ENCODE data around the gene DZIP1L.

The DZIP1L gene

GRCh38 chr3:138127636-138128365 lies 12.4 kb upstream of the DZIP1L start:
- Histone ChIP-seq H2AFZ (no peak overlapping the region), H3K4me1 (no peaks in the 10 kb centered on the region), H3K4me2 (ENCODE audit: low read length) (no peak overlapping the region), H3K27me3 (ENCODE audit: control insufficient read depth, insufficient read depth, low read length) (no peaks in the 10 kb centered on the region), H3K27ac (no peak overlapping the region), H3K9me3 (ENCODE audit: control insufficient read depth, low read length) (no peaks in the 10 kb centered on the region), H3K9ac (no peak overlapping the region), H3K4me3 (ENCODE audit: low read depth, low read length) (no peak overlapping the region), H3K79me2 (no peaks in the 10 kb centered on the region), H3K36me3 (ENCODE audit: control insufficient read depth, insufficient read depth, low read length) (no peaks in the 10 kb centered on the region)
- TF ChIP-seq, protein P1, sequence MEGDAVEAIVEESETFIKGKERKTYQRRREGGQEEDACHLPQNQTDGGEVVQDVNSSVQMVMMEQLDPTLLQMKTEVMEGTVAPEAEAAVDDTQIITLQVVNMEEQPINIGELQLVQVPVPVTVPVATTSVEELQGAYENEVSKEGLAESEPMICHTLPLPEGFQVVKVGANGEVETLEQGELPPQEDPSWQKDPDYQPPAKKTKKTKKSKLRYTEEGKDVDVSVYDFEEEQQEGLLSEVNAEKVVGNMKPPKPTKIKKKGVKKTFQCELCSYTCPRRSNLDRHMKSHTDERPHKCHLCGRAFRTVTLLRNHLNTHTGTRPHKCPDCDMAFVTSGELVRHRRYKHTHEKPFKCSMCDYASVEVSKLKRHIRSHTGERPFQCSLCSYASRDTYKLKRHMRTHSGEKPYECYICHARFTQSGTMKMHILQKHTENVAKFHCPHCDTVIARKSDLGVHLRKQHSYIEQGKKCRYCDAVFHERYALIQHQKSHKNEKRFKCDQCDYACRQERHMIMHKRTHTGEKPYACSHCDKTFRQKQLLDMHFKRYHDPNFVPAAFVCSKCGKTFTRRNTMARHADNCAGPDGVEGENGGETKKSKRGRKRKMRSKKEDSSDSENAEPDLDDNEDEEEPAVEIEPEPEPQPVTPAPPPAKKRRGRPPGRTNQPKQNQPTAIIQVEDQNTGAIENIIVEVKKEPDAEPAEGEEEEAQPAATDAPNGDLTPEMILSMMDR (IDR thresholded peaks at IDR 0.05): no peak

GRCh38 chr3:138125548-138126221 lies 10.3 kb upstream of the DZIP1L start:
- H3K9me3 ChIP-seq (ENCODE audit: control insufficient read depth, low read length): no peaks in the 10 kb centered on the region
- H3K36me3 ChIP-seq (ENCODE audit: control insufficient read depth, insufficient read depth, low read length): no peaks in the 10 kb centered on the region
- no peak overlapping the region for H3K9ac ChIP-seq
- no peak overlapping the region for H3K4me2 ChIP-seq (ENCODE audit: low read length)
- no peak overlapping the region for H2AFZ ChIP-seq
- TF ChIP-seq, protein P1 (IDR thresholded peaks at IDR 0.05): no peak
- H3K27me3 ChIP-seq (ENCODE audit: control insufficient read depth, insufficient read depth, low read length): no peaks in the 10 kb centered on the region
- no peaks in the 10 kb centered on the region for H3K4me1 ChIP-seq
- H3K79me2 ChIP-seq: no peaks in the 10 kb centered on the region
- H3K4me3 ChIP-seq (ENCODE audit: low read depth, low read length): no peak overlapping the region
- H3K27ac ChIP-seq: no peak overlapping the region

DNA sequence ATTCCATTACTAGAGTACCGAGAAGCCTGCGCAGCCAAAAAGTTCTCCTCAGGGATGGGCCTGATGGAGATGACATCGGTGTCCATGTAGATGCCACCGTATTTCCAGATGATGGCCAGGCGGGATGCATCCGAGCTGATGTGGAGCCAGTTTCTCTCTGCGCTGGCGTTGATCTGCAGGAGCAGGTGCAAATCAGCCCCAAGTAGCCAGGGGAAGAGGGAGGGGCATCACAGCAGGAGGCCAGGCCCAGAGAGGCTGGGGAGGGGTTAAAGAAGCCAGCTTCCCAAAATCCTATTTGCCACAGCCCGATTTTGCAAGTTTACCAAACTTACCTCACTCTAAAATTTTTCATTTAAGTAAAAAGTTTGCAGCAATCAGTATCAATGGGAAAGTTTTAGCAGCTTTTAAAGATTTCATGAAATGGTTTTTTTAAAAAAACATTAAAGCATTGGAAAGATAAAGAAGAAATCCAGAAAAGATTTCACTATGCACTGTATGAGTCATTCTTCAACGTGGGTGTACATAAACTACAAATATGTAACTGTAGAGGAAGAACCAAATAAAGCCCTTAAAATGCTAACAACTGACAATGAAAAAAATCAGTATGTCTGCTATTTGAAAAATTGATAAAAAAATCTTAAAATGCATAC lies 9.4 kb upstream of the DZIP1L start:
- Histone ChIP-seq H3K4me3 (ENCODE audit: low read depth, low read length) (no peak overlapping the region), H3K4me2 (ENCODE audit: low read length) (no peak overlapping the region), H2AFZ (no peak overlapping the region), H3K9me3 (ENCODE audit: control insufficient read depth, low read length) (no peaks in the 10 kb centered on the region), H3K9ac (no peak overlapping the region), H3K27ac (no peak overlapping the region), H3K36me3 (ENCODE audit: control insufficient read depth, insufficient read depth, low read length) (no peaks in the 10 kb centered on the region), H3K79me2 (no peaks in the 10 kb centered on the region), H3K4me1 (no peaks in the 10 kb centered on the region), H3K27me3 (ENCODE audit: control insufficient read depth, insufficient read depth, low read length) (no peaks in the 10 kb centered on the region)
- TF ChIP-seq, protein P1 (IDR thresholded peaks at IDR 0.05): no peak

DNA sequence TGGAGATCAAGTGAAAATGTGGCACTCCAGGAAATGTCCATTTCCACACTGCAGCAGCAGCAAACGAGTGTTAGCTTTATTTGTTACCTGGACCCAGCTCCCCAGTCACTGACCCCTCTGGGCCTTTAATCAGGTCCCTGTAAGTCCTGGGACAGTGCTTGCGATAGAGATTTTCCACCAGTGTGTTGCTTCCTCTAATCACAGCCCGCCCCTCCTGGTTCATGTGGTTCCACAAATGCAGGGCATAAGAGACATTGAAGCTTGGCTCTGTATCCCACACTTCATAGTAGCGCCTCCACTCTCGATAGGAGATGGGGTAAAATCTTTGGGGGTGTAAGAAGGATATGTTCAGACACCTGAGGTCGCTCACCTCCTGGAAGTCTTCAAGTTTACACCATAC lies 8.8 kb upstream of the DZIP1L start:
- no peaks in the 10 kb centered on the region for H3K9me3 ChIP-seq (ENCODE audit: control insufficient read depth, low read length)
- H3K36me3 ChIP-seq (ENCODE audit: control insufficient read depth, insufficient read depth, low read length): no peaks in the 10 kb centered on the region
- H3K4me1 ChIP-seq: no peaks in the 10 kb centered on the region
- no peaks in the 10 kb centered on the region for H3K79me2 ChIP-seq
- H3K9ac ChIP-seq: no peak overlapping the region
- no peak overlapping the region for H2AFZ ChIP-seq
- no peak overlapping the region for H3K4me2 ChIP-seq (ENCODE audit: low read length)
- H3K27ac ChIP-seq: no peak overlapping the region
- H3K4me3 ChIP-seq (ENCODE audit: low read depth, low read length): no peak overlapping the region
- TF ChIP-seq, protein P1 (IDR thresholded peaks at IDR 0.05): no peak
- no peaks in the 10 kb centered on the region for H3K27me3 ChIP-seq (ENCODE audit: control insufficient read depth, insufficient read depth, low read length)

All from parathyroid adenoma (tissue), 2 donors.